ENCODE results near the gene MLF2.
"Not testable (repeated sequence)": the region's sequence is repeated elsewhere in the genome, so short reads cannot be mapped to it uniquely, and the experiment has no call there.

Gene MLF2

DNA sequence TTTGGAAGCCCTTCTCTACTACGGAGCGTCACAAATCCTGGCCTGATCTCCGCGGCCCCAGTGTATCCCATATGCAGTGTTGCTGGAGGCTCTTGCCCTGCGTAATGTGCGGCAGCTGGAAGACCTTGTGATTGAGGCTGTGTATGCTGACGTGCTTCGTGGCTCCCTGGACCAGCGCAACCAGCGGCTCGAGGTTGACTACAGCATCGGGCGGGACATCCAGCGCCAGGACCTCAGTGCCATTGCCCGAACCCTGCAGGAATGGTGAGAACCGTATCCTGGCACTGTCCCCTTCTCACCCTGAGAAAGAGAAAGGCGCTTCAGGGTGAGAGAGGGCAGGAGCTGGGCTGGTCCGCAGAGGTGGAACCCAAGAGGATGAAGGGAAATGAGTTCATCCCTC, 23.8 kb downstream of the MLF2 start:
- DNase-seq = no peak

DNA sequence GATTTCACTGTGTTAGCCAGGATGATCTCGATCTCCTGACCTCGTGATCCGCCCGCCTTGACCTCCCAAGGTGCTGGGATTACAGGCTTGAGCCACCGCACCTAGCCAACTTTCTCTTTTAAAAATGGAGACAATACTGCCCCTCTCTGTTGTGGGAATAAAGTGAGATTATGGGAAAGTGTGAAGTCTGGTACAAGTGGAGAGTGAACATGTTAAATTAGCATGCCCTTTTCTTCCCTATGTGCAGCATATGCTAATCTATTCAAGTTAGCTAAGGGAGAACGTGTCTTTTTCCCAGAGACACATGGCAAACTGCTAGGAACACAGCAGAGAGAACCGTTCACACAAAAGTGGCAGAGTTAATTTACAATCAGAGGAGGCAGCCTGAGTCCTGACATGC, 27.6 kb downstream of the MLF2 start:
- DNase-seq = no peak

- no peak for DNase-seq
Observed at GRCh38 chr12:6724409-6724797, 28.5 kb downstream of the MLF2 start.

GRCh38 chr12:6723607-6724408, 29.1 kb downstream of the MLF2 start, which contains the start of gene COPS7A:
Gene COPS7A (plus strand): TSS chr12:6724046. CDS start chr12:6724657, 611 bp downstream.
- peak; percentile 99 for DNase-seq

DNA sequence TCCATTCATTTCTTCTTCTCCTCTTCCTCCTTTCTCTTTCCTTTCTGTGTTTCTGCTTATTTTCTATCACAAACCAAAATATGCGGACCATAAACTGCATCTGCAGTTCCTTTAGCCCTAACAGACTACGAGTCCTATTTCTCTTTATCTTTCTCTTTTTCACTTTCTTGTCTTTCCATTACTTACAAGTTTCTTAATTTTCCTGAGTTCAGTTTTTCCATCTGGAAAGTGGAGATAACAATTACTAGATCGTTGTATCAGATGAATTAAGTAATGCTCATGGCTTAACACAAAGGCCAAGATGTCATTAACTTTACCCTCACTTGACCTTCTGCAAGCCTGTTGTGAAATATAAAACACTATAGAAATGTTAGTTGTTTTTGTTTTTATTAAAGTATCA, 30.1 kb downstream of the MLF2 start:
- DNase-seq = no peak

GRCh38 chr12:6716874-6717437, 36.0 kb downstream of the MLF2 start:
- no peak for DNase-seq

DNA sequence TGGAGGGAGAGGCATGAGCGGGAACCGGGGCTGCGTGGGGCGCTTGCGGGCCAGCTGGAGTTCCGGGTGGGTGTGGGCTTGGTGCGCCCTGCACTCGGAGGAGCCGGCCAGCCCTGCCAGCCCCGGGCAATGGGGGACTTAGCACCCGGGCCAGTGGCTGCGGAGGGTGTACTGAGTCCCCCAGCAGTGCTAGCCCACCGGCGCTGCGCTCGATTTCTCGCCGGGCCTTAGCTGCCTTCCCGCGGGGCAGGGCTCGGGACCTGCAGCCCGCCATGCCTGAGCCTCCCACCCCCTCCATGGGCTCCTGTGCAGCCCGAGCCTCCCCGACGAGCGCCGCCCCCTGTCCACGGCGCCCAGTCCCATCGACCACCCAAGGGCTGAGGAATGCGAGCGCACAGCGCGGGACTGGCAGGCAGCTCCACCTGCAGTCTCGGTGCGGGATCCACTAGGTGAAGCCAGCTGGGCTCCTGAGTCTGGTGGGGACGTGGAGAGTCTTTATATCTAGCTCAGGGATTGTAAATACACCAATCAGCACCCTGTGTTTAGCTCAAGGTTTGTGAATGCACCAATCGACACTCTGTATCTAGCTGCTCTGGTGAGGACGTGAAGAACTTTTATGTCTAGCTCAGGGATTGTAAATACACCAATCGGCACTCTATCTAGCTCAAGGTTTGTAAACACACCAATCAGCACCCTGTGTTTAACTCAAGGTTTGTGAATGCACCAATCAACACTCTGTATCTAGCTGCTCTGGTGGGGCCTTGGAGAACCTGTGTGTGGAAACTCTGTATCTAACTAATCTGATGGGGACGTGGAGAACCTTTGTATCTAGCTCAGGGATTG, 36.7 kb downstream of the MLF2 start:
- DNase-seq = not testable (repeated sequence)

GRCh38 chr12:6708960-6709394, 44.0 kb downstream of the MLF2 start:
- no peak for DNase-seq

DNA sequence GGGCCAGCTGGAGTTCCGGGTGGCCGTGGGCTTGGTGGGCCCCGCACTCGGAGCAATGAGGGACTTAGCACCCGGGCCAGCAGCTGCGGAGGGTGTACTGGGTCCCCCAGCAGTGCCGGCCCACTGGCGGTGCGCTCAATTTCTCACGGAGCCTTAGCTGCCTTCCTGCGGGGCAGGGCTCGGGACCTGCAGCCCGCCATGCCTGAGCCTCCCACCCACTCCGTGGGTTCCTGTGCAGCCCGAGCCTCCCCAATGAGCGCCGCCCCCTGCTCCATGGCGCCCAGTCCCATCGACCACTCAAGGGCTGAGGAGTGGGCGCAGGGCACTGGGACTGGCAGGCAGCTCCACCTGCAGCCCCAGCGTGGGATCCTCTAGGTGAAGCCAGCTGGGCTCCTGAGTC, 44.6 kb downstream of the MLF2 start:
- DNase-seq = not testable (repeated sequence)

DNA sequence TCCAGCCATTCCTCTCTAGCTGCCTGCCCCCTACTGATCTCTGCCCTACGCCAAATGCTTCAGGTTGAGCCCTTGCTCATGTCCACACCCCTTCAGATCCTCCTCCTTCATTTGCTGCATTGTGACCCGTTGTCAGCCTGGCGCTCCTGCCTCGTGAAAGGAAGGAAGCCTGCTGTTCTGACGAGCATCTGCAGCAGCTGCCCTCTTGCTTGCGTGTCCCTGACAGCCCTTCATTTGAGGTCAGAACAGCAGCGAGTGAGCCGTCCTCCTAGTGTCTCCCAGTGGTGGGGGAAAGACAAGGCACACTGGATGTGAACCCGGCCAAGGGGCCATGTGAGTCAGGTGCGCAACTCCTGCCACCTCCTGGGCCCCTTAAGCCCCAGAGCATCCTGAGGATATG, 49.3 kb downstream of the MLF2 start:
- no peak for DNase-seq

- DNase-seq = peak; percentile 28
Observed at GRCh38 chr12:6701078-6701768, 51.7 kb downstream of the MLF2 start.

- DNase-seq = peak; percentile 43
Observed at GRCh38 chr12:6700646-6701051, 52.3 kb downstream of the MLF2 start, which contains the start of gene PIANP. Gene PIANP (minus strand): TSS chr12:6700815. CDS start chr12:6698061, 2,754 bp downstream.

GRCh38 chr12:6699989-6700645, 52.8 kb downstream of the MLF2 start:
- no peak for DNase-seq

GRCh38 chr12:6699259-6699988, 53.5 kb downstream of the MLF2 start:
- no peak for DNase-seq

DNA sequence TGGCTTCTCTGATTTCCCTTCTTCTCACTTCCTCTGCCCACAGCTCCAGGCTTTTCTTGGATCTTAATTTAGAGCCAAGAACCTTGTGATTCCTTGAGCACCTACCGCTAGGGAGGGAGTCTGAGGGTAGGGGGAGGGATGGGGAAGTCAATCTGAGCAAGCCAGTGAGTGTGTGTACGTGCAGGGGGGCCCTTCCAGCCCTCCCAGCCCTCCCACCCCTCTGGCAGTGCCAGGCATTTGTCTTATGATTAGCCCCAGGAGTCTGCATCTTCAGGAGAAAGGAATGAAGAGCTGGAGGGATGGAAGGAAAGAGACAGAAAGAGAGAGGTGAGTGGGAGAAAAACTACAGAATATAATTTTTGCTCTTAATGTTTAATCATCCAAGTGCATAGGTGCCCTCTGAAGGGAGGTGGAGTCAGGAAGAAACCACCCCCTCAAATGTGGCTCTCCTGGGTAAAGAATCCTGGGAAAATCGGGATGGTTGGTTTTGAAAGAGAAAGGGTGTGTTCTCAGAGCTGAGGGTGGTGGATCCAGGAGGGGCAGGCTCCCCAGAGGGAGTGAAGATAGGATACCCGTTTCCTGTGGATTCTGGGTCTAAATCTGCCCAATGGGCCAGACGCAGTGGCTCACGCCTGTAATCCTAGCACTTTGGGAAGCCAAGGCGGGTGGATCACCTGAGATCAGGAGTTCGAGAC, 54.4 kb downstream of the MLF2 start:
- DNase-seq = no peak
